HepG2 (cell line): ENCODE measurements around the gene LAIR1. TPM values are rescaled to one million over a fixed set of nuclear protein-coding genes. Genes with fewer than 3 reads are reported as not detected.

Experiments used
- ETV5 ChIP-seq: IDR thresholded peaks from 2 replicates; pipeline ENCODE4 v1.6.1; 2018; ENCODE audit warnings: missing biosample characterization, missing genetic modification reagents, inconsistent platforms, borderline replicate concordance
- FOXK1 ChIP-seq: sonication (generic); formaldehyde crosslinking; IDR thresholded peaks from 2 replicates; pipeline ENCODE4 v1.4.0; 2020; ENCODE audit warnings: low read depth, missing genetic modification reagents, borderline replicate concordance
- GLMP ChIP-seq: sonication (generic); formaldehyde crosslinking; IDR thresholded peaks from 2 replicates; pipeline ENCODE4 v1.9.0; 2021; ENCODE audit warnings: missing genetic modification reagents, mild to moderate bottlenecking, borderline replicate concordance
- PCBP2 ChIP-seq: fragments of 200-400 bp; formaldehyde crosslinking; optimal IDR thresholded peaks from 2 replicates; pipeline ENCODE3; 2018; ENCODE audit warnings: low read length, low read depth; ENCODE audit not compliant: poor library complexity, severe bottlenecking
- SMC3 ChIP-seq: IDR thresholded peaks from 2 replicates; pipeline ENCODE4 v1.6.1; 2011; ENCODE audit warnings: low read length, improper control_type of control experiment
- SP4 ChIP-seq: sonication (generic); formaldehyde crosslinking; IDR thresholded peaks from 2 replicates; pipeline ENCODE4 v1.8.1; 2023; ENCODE audit warnings: mild to moderate bottlenecking, missing genetic modification reagents
- TBP ChIP-seq: sonication (generic); formaldehyde crosslinking; IDR thresholded peaks from 2 replicates; pipeline ENCODE4 v1.5.0; 2020; ENCODE audit warnings: missing genetic modification reagents
- TSC22D2 ChIP-seq: sonication (generic); formaldehyde crosslinking; IDR thresholded peaks from 2 replicates; pipeline ENCODE4 v1.5.1; 2020; ENCODE audit warnings: missing genetic modification reagents, mild to moderate bottlenecking, borderline replicate concordance
- ZNF510 ChIP-seq: sonication (generic); formaldehyde crosslinking; IDR thresholded peaks from 2 replicates; pipeline ENCODE4 v1.4.0; 2020; ENCODE audit warnings: low read depth, mild to moderate bottlenecking, missing genetic modification reagents
- ZNF562 ChIP-seq: sonication (generic); formaldehyde crosslinking; IDR thresholded peaks from 2 replicates; pipeline ENCODE4 v1.8.0; 2022; ENCODE audit warnings: missing genetic modification reagents, borderline replicate concordance
- polyA plus RNA-seq, 8 experiments: library from polyadenylated mRNA; depleted of rRNA in 3 of 8; stranded (reverse) in 7 of 8; unstranded in 1 of 8; fragments of >200 nt; fragmentation: Illumina TruSeq in 4 of 8; extraction: Trizol in 4 of 8; gene quantifications; 2 replicates each; pipeline versions ENCODE4 v1.2.1 to v1.2.3, GENCODE V29; 2011 to 2016; ENCODE audit warnings: low read depth in 4 of 8, missing spikeins in 1 of 8, mixed read lengths in 1 of 8; ENCODE audit not compliant: insufficient read depth in 1 of 8
- total RNA-seq, 5 experiments: library from RNA; depleted of rRNA; stranded (reverse); fragments of >200 nt; fragmentation: Illumina TruSeq; extraction: Trizol; gene quantifications; 2 replicates each; pipeline ENCODE4 v1.2.3, GENCODE V29; 2016; ENCODE audit warnings: low read depth in 1 of 5
- TF ChIP-seq, protein P1 (sequence below): sonication (generic); formaldehyde crosslinking; IDR thresholded peaks from 2 replicates; pipeline ENCODE4 v1.4.0; 2020; ENCODE audit warnings: missing genetic modification reagents
- TF ChIP-seq, protein P2 (sequence below): fragments of 450-650 bp; IDR thresholded peaks from 2 replicates; pipeline ENCODE4 v1.6.1; 2016

Gene LAIR1
- total and polyA plus RNA-seq, 2 of the 13 experiments (the other 11 are each of a cell fraction or from before 2014, with no cell fraction given): 0.75 to 1.2 TPM

- TF ChIP-seq PCBP2: no peak
- no peak for TF ChIP-seq SP4 (CRISPR knock-in tag)
- TF ChIP-seq ZNF510 (CRISPR knock-in tag): no peak
- no peak for TF ChIP-seq ZNF562
- TF ChIP-seq, protein P1, sequence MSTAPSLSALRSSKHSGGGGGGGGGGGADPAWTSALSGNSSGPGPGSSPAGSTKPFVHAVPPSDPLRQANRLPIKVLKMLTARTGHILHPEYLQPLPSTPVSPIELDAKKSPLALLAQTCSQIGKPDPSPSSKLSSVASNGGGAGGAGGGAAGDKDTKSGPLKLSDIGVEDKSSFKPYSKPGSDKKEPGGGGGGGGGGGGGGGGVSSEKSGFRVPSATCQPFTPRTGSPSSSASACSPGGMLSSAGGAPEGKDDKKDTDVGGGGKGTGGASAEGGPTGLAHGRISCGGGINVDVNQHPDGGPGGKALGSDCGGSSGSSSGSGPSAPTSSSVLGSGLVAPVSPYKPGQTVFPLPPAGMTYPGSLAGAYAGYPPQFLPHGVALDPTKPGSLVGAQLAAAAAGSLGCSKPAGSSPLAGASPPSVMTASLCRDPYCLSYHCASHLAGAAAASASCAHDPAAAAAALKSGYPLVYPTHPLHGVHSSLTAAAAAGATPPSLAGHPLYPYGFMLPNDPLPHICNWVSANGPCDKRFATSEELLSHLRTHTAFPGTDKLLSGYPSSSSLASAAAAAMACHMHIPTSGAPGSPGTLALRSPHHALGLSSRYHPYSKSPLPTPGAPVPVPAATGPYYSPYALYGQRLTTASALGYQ (CRISPR knock-in tag): no peak
- no peak for TF ChIP-seq TSC22D2 (CRISPR knock-in tag)
- TF ChIP-seq TBP (CRISPR knock-in tag): no peak
- peak; percentile 70 for TF ChIP-seq SMC3
- 0 out of 2 replicates have a peak, but pooled peaks have one; percentile 18 for TF ChIP-seq FOXK1 (CRISPR knock-in tag)
- TF ChIP-seq, protein P2, sequence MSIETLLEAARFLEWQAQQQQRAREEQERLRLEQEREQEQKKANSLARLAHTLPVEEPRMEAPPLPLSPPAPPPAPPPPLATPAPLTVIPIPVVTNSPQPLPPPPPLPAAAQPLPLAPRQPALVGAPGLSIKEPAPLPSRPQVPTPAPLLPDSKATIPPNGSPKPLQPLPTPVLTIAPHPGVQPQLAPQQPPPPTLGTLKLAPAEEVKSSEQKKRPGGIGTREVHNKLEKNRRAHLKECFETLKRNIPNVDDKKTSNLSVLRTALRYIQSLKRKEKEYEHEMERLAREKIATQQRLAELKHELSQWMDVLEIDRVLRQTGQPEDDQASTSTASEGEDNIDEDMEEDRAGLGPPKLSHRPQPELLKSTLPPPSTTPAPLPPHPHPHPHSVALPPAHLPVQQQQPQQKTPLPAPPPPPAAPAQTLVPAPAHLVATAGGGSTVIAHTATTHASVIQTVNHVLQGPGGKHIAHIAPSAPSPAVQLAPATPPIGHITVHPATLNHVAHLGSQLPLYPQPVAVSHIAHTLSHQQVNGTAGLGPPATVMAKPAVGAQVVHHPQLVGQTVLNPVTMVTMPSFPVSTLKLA: no peak
- no peak for TF ChIP-seq ETV5 (CRISPR knock-in tag)
- TF ChIP-seq GLMP (CRISPR knock-in tag): no peak
- TF ChIP-seq, all 625 proteins: peak for 9
Observed at GRCh38 chr19:54325194-54325621, 39.5 kb downstream of the LAIR1 start (continued).
